Endodermal cell (in vitro differentiated cells): Measurements from ENCODE around the gene IQCN. TPM values are rescaled to one million over a fixed set of nuclear protein-coding genes. Genes with fewer than 3 reads are reported as not detected.

Experiments
- DNase-seq: peaks from one replicate; pipeline ENCODE4 v3.0.0-alpha.2; 2017
- H3K27ac ChIP-seq: 2 replicates; pipeline ENCODE4 v1.5.1; 2013; ENCODE audit warnings: mild to moderate bottlenecking, low read depth, low read length, moderate library complexity
- H3K27me3 ChIP-seq: 2 replicates; pipeline ENCODE4 v1.6.1; 2013; ENCODE audit warnings: mild to moderate bottlenecking, low read length, moderate library complexity; ENCODE audit not compliant: insufficient read depth, control insufficient read depth, poor library complexity, severe bottlenecking
- H3K36me3 ChIP-seq: 2 replicates; pipeline ENCODE4 v1.7.0; 2013; ENCODE audit warnings: mild to moderate bottlenecking, low read length, moderate library complexity; ENCODE audit not compliant: control insufficient read depth, insufficient read depth
- H3K4me1 ChIP-seq: one replicate; pipeline ENCODE4 v1.7.0; 2013; ENCODE audit warnings: low read length; ENCODE audit not compliant: control insufficient read depth, insufficient read depth
- H3K4me3 ChIP-seq: 2 replicates; pipeline ENCODE4 v1.5.1; 2013; ENCODE audit warnings: mild to moderate bottlenecking, low read length, moderate library complexity
- H3K9ac ChIP-seq: 2 replicates; pipeline ENCODE4 v1.6.1; 2013; ENCODE audit warnings: mild to moderate bottlenecking, low read length, moderate library complexity; ENCODE audit not compliant: poor library complexity, severe bottlenecking; ENCODE audit errors: extremely low read depth
- H3K9me3 ChIP-seq: 2 replicates; pipeline ENCODE4 v1.6.1; 2013; ENCODE audit warnings: mild to moderate bottlenecking, low read length, moderate library complexity; ENCODE audit not compliant: control insufficient read depth
- H3K27ac Mint-ChIP-seq: 2 replicates; pipeline ENCODE4 v1.8.0; 2020; ENCODE audit warnings: mixed read lengths
- H3K27me3 Mint-ChIP-seq: 2 replicates; pipeline ENCODE4 v1.8.0; 2021; ENCODE audit warnings: mild to moderate bottlenecking, mixed read lengths; ENCODE audit not compliant: insufficient read depth
- H3K36me3 Mint-ChIP-seq: 2 replicates; pipeline ENCODE4 v1.8.0; 2020; ENCODE audit warnings: low read depth, mixed read lengths
- H3K4me1 Mint-ChIP-seq: 2 replicates; pipeline ENCODE4 v1.8.0; 2020; ENCODE audit warnings: mixed read lengths
- H3K4me3 Mint-ChIP-seq: 2 replicates; pipeline ENCODE4 v1.8.0; 2020; ENCODE audit warnings: mild to moderate bottlenecking, moderate library complexity, mixed read lengths
- H3K9me3 Mint-ChIP-seq: 2 replicates; pipeline ENCODE4 v1.8.0; 2020; ENCODE audit warnings: mild to moderate bottlenecking, mixed read lengths
- CTCF ChIP-seq: fragments of 200-600 bp; sonication (generic); conservative IDR thresholded peaks from 2 replicates; pipeline ENCODE4 v1.5.0; 2021; ENCODE audit warnings: antibody characterized with exemption, mild to moderate bottlenecking
- WGBS, 2 experiments: methylation state at CpG; one replicate each; pipeline versions ENCODE4 v1.1.5 to v1.1.7; 2013; ENCODE audit warnings: missing lambda C conversion rate in 2 of 2, mixed read lengths in 1 of 2; ENCODE audit not compliant: insufficient coverage in 1 of 2, insufficient read length in 1 of 2; 5-methylcytosine and 5-hydroxymethylcytosine counted together
- total RNA-seq, 2 donors: library from RNA; stranded (reverse); fragmentation: NEBNext Ultra II Directional in 1 of 2; extraction: Animal tissue kit (Norgen Biotek cat#: 25700) in 1 of 2; gene quantifications; 2 replicates in 1 of 2; 3 replicates in 1 of 2; pipeline ENCODE4 v1.2.1, GENCODE V29; 2021

Gene IQCN
- total RNA-seq, 2 donors from 2014 or later: 2.4 to 3.3 TPM

- no peaks in the 10 kb centered on the region for H3K27me3 Mint-ChIP-seq
Observed at GRCh38 chr19:18278521-18279265, 4.4 kb upstream of the IQCN start.

GRCh38 chr19:18274781-18275356 lies 617 bp upstream of the IQCN start:
- 92 to 94% methylated on average over 8 to 12 of the region's 13 CpGs for WGBS, 2 experiments
- H3K27ac Mint-ChIP-seq: no peak overlapping the region

More at GRCh38 chr19:18278521-18279265, 4.4 kb upstream of the IQCN start:
- WGBS, 2 experiments: 85 to 90% methylated on average over 9 to 10 of the region's 10 CpGs
- Mint-ChIP-seq H3K36me3 (peaks cover 29% of the 10 kb centered on the region), H3K27ac (peak overlapping the region; percentile 99), H3K9me3 (no peaks in the 10 kb centered on the region), H3K4me3 (peak overlapping the region; percentile 97), H3K4me1 (peaks cover 18% of the 10 kb centered on the region)
- Histone ChIP-seq H3K4me3 (peak overlapping the region; percentile 89), H3K36me3 (peaks cover 27% of the 10 kb centered on the region), H3K9ac (peak overlapping the region; percentile 100), H3K9me3 (no peaks in the 10 kb centered on the region), H3K4me1 (no peaks in the 10 kb centered on the region), H3K27ac (peak overlapping the region; percentile 15), H3K27me3 (no peaks in the 10 kb centered on the region)
- TF ChIP-seq CTCF: peak; percentile 63
- DNase-seq: peak; percentile 70

More at GRCh38 chr19:18274781-18275356, 617 bp upstream of the IQCN start:
- TF ChIP-seq CTCF: no peak
- Mint-ChIP-seq H3K9me3 (no peaks in the 10 kb centered on the region), H3K4me1 (peaks cover 15% of the 10 kb centered on the region), H3K36me3 (peaks cover 29% of the 10 kb centered on the region), H3K4me3 (no peak overlapping the region), H3K27me3 (peaks cover 2% of the 10 kb centered on the region)
- Histone ChIP-seq H3K27ac (no peak overlapping the region), H3K9me3 (no peaks in the 10 kb centered on the region), H3K27me3 (no peaks in the 10 kb centered on the region), H3K4me3 (no peak overlapping the region), H3K36me3 (peaks cover 27% of the 10 kb centered on the region), H3K4me1 (no peaks in the 10 kb centered on the region), H3K9ac (no peak overlapping the region)
- peak; percentile 76 for DNase-seq
